NCI-H1048 (cell line): ENCODE data around the gene ASIC2.

ENCODE experiments used
- DNase-seq: peaks from one replicate; lab custom pipeline; 2025; lab: John Stamatoyannopoulos, UW

ASIC2 gene

DNA sequence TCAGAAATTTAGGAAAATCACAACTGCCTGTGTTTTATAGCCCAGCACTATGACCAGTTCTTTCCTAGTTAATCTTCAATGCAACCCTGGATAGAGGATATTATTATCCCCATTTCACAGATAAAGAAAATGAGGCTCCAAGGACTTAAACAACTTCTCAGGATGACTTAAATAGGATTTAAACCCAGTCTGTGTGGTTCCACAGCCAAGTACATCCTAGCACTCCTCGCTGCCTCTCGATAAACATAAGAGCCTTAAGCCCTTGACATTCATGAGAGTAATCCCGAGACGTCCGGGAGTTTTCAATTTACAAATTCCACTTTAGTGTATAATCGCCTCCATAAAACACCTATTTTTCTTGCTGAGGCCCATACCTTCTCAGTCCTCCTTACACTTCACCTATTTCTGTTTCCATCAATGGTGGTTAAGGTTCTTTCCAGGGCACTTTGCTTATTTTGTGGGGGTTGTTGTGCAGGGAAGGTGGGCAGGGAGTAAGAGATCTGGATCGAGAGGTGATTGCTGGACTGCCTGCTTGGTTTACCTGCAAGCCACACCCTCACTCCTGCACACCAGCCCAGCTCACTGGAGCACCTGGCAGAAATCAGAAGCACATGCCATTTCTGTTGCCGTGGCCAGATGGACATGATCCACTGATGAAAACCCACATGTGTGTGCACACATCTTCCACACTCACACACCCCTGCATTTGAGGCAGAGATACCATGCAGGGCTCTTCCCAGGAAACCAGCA, 50.5 kb downstream of the ASIC2 start:
- no peak for DNase-seq

DNA sequence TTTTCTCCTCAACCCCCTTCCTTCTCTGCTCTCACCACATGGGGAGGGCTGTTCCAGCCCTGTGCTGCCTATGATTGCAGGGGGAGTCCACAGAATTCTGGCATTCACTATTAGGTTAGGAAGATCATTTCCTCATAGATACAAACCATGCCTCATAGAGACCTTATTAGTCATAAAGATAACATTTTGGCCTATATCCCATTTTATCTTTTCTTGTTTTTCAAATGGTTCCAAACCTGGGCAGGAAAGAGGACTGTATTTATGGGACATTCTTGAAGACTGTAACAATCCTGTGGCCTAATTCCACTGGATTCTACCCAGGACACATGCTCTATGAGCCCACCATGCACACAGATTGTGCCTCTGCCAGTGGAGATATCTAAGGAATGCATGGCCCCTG, 51.7 kb downstream of the ASIC2 start:
- DNase-seq, result no peak

DNA sequence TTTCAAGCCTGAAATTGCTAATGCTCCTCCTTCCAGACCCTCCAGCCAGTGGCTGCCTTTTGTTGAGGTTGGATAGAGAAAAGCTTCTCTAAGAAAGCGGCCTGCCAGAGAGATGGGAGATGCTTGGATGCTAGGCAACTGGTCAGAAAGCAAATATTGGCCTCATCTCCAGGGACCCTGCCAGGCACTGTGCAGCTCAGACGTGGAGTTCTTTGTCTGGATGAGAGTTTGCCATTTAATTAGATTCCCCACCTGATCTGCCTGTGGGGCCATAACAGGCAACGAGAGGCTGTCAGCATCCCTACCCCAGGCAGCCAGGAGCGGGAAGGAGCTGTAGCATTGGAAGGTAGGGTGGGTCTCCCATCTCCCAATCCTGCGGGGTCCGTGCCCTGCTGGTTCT, 52.7 kb downstream of the ASIC2 start:
- no peak for DNase-seq

GRCh38 chr17:33239702-33240101, 53.4 kb downstream of the ASIC2 start:
- no peak for DNase-seq

DNA sequence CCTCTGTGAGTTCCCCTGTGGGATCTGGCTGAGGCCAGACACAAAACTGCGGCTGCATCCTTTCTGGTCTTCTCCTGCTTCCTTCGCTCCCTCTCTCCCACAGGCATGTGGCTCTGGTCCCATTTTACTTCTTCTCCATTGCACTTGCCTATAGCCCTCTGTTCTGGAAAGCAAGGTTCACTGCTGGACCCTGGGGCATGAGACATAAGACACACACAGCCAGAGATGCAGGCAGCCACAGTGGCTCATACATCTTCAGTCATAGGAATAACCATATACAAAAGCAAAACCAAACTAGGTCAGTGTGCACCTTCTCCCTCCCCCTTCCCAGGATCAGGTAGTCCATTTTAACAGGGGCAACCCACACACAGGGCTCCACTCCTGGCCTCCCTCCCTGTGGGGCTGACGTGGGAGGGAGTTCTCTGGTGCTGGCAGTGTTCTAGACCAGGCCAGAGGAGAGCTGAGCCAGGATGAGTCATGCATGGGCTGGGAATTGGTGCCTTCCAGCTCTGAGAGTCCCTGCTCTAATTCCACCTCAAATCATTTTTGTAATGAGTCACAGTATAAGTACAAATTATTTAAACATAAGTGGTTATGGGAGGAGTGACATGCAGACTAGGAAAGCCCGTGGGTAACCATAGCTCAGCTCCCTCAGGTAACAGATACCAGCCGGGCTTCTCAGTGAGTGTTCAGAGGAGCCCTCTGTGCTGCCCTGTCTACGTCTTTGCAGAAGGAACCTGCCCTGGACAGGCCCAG, 58.0 kb downstream of the ASIC2 start:
- DNase-seq, result no peak

GRCh38 chr17:33234233-33234632, 58.9 kb downstream of the ASIC2 start:
- DNase-seq, result no peak

GRCh38 chr17:33233811-33234177, 59.3 kb downstream of the ASIC2 start:
- no peak for DNase-seq

- DNase-seq, result no peak
These were observed 63.6 kb downstream of the ASIC2 start for GRCh38 chr17:33229499-33229898.

GRCh38 chr17:33229028-33229427, 64.1 kb downstream of the ASIC2 start:
- DNase-seq, result no peak

DNA sequence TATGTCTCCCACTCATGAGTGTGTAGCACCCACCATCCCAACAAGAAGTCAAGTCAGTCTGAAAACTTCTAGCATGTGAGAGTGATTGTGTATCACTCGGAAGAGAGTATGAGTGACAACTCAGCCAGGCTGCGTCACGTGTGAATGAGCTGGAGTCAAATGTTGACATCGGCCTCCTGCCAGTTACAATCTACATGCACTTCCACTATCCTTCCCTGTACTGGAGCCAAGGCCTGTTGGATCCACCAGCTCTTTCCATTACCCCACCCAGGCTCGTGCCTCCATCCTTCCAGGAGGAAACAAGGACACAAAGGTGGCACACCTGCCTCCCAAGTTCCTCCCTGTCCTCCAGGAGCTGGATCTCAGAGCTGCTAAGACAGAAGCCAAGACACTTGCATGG, 64.5 kb downstream of the ASIC2 start:
- no peak for DNase-seq

DNA sequence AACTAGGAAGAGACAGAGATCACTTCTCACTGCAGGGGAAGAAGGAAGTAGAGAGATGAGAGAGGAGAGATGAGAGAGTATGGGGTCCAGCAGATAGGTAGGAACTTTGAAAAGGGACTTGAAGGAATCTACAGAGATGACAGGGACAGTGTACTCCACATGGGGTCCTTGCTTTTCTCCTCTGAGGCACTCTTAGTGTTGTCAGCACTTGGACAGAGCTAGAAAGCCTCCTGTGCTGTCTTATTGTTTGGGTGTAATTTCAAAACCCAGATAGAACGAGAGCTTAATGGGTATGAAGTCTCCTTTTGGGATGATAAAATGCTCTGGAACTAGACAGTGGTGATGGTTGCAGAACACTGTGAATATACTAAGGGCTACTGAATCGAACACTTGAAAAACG, 65.2 kb downstream of the ASIC2 start:
- no peak for DNase-seq

- no peak for DNase-seq
These were observed 67.1 kb downstream of the ASIC2 start for GRCh38 chr17:33225994-33226393.

DNA sequence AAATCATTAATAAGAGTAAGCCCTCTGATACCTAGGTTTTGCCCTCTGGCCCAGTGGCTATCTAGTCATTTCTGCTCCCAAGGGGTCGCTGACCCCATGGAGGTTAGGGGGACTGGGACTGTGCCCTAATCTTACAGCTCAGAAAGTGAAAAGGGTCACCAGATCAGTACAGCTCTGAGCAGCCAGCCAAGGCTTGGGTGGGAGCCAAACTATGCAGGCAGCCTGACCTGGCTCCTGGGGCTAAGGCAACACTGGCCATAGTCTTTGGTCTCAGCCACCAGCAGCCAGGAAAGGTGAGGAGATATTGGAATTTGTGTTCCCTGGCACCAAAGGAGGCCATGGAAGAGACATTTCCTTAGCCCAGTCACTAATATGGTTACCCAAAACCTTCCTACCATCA, 67.6 kb downstream of the ASIC2 start:
- DNase-seq, result no peak

- DNase-seq, result no peak
These were observed 73.1 kb downstream of the ASIC2 start for GRCh38 chr17:33220036-33220435.

DNA sequence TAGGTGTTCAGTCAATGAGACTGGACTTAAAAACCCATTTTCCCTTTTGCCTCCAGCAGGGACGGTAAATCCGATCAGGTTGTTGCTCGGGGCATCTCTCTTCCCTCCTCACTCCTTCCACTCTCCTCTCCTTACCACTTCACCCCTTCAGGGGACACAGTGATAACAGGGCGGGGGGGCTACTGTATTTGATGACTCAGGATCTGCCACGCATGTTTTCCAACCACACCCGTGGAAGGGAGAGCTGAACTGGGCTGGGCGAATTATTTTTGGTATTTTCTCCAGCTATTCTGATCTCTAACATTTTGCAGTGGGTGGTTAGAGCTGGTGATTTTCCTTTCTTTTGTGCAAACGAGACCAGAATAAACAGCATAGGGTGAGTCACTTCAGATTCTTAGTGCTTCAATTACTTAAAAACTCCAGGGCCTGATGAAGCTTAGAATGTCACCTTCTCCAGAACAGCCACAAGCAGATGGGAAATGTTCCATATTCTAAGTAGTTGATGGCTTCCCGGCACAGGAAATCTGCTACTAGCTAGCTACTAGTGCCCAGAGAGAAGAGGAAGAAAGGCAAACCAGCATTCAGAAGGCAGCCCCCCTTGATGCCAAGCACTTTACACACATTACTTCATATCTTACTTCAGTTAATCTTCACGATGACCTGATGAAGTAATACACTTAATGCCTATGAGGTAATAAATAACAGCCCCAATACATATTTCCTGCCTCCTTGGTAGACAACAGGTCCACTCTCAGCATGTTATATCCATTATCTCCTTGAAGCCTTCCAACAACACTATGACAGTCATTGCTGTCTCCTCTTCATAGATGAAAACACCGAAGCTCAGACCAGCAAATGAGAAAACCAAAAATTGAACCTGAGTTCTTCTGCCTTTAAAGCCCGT, 74.1 kb downstream of the ASIC2 start:
- no peak for DNase-seq

- DNase-seq, result no peak
These were observed 75.2 kb downstream of the ASIC2 start for GRCh38 chr17:33217891-33218290.

DNA sequence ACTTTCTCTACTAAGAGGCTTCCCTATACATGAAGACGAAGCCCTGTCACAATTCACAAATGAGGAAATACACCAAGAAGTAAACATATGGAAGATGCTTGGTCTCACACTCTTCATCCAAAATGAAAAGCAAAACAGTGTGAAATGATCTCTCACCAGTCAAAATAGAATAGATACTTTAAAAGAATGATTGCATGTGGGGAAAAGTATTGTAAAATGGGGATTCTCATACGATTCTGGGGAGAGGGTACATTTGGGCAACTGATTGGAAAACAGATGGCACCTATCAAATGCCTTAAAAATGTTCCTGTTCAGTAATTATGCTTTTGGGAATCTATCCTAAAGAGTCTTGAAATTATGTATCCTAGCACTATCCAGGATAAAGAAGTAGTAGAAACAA, 78.1 kb downstream of the ASIC2 start:
- DNase-seq, result no peak

GRCh38 chr17:33210285-33210684, 82.8 kb downstream of the ASIC2 start:
- no peak for DNase-seq

DNA sequence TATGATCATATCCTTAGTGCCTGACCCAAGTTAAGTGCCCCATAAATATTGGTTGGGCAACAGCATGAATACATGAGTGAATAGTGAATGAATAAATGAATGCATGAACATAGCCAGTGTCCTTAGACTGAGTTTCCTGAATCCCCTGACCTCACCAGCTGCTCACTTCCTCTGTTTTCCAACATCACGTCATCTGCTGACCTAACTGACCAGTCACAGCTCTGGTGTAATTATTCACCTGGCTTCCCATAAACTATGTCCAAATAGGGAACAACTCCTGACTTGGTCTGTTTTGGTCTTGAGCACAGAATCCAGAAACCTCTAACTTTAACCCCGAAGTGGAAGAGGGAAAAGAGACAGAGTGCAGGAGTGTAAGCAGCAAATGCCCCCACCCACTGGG, 83.4 kb downstream of the ASIC2 start:
- DNase-seq, result no peak

GRCh38 chr17:33207231-33207630, 85.9 kb downstream of the ASIC2 start:
- no peak for DNase-seq

GRCh38 chr17:33205552-33205951, 87.5 kb downstream of the ASIC2 start:
- DNase-seq, result no peak

DNA sequence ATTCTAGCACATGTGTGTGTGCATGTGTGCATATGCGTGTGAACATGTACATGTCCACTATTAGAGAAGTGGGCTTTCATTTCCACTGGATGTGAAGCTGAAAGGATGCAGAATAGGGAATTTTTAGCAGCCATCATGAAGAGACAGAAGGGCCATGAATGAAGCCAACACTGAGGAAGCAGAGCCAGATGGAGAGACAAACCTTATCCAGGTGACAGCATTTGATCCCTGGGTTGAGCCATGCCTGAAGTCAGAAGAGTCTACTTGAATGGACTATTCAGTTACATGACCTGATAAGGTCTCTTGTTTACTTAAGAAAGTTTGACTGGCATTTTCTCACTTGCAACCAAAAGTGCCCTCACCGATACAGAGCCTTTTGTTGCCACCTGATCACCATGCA, 88.4 kb downstream of the ASIC2 start:
- DNase-seq, result no peak

DNA sequence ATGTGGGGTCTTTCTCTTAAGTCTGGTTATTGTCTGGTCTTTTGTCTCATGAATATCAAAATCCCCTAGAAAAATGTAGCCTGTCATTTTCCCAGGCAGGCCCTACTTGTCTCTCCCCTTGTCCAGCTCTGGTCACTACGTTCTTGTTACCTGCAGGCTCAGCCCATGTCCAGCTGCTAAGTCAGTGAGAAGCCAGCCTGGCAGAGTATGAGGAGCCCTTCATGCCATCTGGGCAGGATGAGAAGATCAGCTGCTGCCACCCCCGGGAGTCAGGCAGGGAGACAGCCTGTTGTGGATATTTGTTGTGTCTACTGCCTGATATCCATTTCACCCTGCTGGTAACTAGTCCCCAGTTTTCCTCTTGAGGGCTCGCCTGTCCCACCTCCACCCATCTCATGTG, 88.9 kb downstream of the ASIC2 start:
- DNase-seq, result no peak
